Transverse colon (tissue), 4 donors: ENCODE measurements around the gene HDAC9. TPM values are rescaled to one million over a fixed set of nuclear protein-coding genes. Genes with fewer than 3 reads are reported as not detected.

ENCODE experiments used
- DNase-seq: peaks from one replicate; pipeline ENCODE4 v3.0.0-alpha.2; 2019
- H3K27ac ChIP-seq, 4 donors: fragments of 200-600 bp; sonication (generic); 2 replicates each; pipeline ENCODE4 v1.5.1; 2016 to 2018; ENCODE audit warnings: inconsistent platforms in 4 of 4
- H3K27me3 ChIP-seq: fragments of 200-600 bp; sonication (generic); 2 replicates; pipeline ENCODE4 v1.5.1; 2017; ENCODE audit warnings: inconsistent platforms
- H3K36me3 ChIP-seq, 4 donors: fragments of 200-600 bp; sonication (generic); 2 replicates each; pipeline ENCODE4 v1.5.1; 2017 to 2019; ENCODE audit warnings: inconsistent platforms in 4 of 4
- H3K4me1 ChIP-seq, 4 donors: fragments of 200-600 bp; sonication (generic); 2 replicates each; pipeline ENCODE4 v1.5.1; 2017 to 2020; ENCODE audit warnings: inconsistent platforms in 4 of 4
- H3K4me3 ChIP-seq, 4 donors: fragments of 200-600 bp; sonication (generic); 1 replicate in 1 of 4; 2 replicates in 3 of 4; pipeline versions ENCODE4 v1.5.1 to v1.6.1; 2017 to 2019; ENCODE audit warnings: inconsistent platforms in 4 of 4
- H3K9me3 ChIP-seq, 2 donors: fragments of 200-600 bp; sonication (generic); 2 replicates each; pipeline ENCODE4 v1.5.1; 2017 to 2019; ENCODE audit warnings: inconsistent platforms in 2 of 2
- EP300 ChIP-seq: sonication (generic); formaldehyde crosslinking; IDR thresholded peaks from one replicate; pipeline ENCODE4 v1.6.1; 2017; ENCODE audit warnings: antibody characterized with exemption, low read depth
- POLR2A ChIP-seq: fragments of 450-650 bp; IDR thresholded peaks from one replicate; pipeline ENCODE4 v1.6.1; 2016; ENCODE audit warnings: antibody characterized with exemption, mild to moderate bottlenecking, moderate library complexity
- POLR2AphosphoS5 ChIP-seq, 3 donors: sonication (generic); formaldehyde crosslinking; IDR thresholded peaks; one replicate each; pipeline ENCODE4 v1.6.1; 2016; ENCODE audit warnings: antibody characterized with exemption in 3 of 3
- whole genome bisulfite sequencing, 2 donors: methylation state at CpG; one replicate each; pipeline ENCODE4 v1.1.5; 2018; ENCODE audit warnings: low coverage in 1 of 2; 5-methylcytosine and 5-hydroxymethylcytosine counted together
- in situ Hi-C, 4 donors: fragments of 200-750 bp; cut with MboI; loops; one replicate each; pipeline versions ENCODE4 v1.15.0 to v1.15.1; 2017; ENCODE audit warnings: low sequenced_read_pairs in 3 of 4, low pct_ligation_motif_present in 1 of 4, low pct_unique_long_range_greater_than_20kb in 1 of 4
- intact Hi-C: fragments of 100-400 bp; cut with DNase I; formaldehyde crosslinking; loops from one replicate; pipeline ENCODE4 v1.15.1; 2023; ENCODE audit warnings: low total_unique reads
- total RNA-seq, 4 donors: library from RNA; depleted of rRNA; stranded (reverse); fragments of >200 nt; gene quantifications; one replicate each; pipeline ENCODE4 v1.1.0, GENCODE V29; 2016
- TF ChIP-seq, protein P1 (sequence below), 5 experiments: fragments of 200-600 bp in 3 of 5; fragments of 450-650 bp in 2 of 5; sonication (generic) in 3 of 5; IDR thresholded peaks; 1 replicate in 2 of 5; 2 replicates in 3 of 5; pipeline ENCODE4 v1.5.1; 2016 to 2017; ENCODE audit warnings: antibody characterized with exemption in 5 of 5, inconsistent platforms in 3 of 5, mild to moderate bottlenecking in 2 of 5, moderate library complexity in 1 of 5

HDAC9 gene
- total RNA-seq, 4 donors from 2014 or later, result 6.0 to 47.5 (median 33.7) TPM

GRCh38 chr7:18905316-18905943 is 409.9 kb downstream of the HDAC9 start:
- H3K4me1 ChIP-seq, result no peaks in the 10 kb centered on the region
- in situ Hi-C loops (no loop called here), intact Hi-C loops (no loop called here)
- H3K27me3 ChIP-seq, result no peaks in the 10 kb centered on the region
- no peak for DNase-seq
- no peak overlapping the region for H3K27ac ChIP-seq
- no peaks in the 10 kb centered on the region for H3K36me3 ChIP-seq
- TF ChIP-seq EP300 (no peak), POLR2A (no peak), POLR2AphosphoS5 (IDR thresholded peaks at IDR 0.05) (no peak)
- TF ChIP-seq, protein P1, sequence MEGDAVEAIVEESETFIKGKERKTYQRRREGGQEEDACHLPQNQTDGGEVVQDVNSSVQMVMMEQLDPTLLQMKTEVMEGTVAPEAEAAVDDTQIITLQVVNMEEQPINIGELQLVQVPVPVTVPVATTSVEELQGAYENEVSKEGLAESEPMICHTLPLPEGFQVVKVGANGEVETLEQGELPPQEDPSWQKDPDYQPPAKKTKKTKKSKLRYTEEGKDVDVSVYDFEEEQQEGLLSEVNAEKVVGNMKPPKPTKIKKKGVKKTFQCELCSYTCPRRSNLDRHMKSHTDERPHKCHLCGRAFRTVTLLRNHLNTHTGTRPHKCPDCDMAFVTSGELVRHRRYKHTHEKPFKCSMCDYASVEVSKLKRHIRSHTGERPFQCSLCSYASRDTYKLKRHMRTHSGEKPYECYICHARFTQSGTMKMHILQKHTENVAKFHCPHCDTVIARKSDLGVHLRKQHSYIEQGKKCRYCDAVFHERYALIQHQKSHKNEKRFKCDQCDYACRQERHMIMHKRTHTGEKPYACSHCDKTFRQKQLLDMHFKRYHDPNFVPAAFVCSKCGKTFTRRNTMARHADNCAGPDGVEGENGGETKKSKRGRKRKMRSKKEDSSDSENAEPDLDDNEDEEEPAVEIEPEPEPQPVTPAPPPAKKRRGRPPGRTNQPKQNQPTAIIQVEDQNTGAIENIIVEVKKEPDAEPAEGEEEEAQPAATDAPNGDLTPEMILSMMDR (IDR thresholded peaks at IDR 0.05), result no peak
- peaks cover 0 to 2% of the 10 kb centered on the region in 2 donors for H3K9me3 ChIP-seq
- H3K4me3 ChIP-seq, result no peak overlapping the region
- WGBS, 2 donors, result 95 to 97% methylated on average over 2 of the region's 2 CpGs

- Histone ChIP-seq H3K4me3 (no peak overlapping the region), H3K27me3 (no peaks in the 10 kb centered on the region), H3K9me3 (peaks cover 0 to 5% of the 10 kb centered on the region in 2 donors), H3K27ac (no peak overlapping the region), H3K4me1 (no peaks in the 10 kb centered on the region), H3K36me3 (no peaks in the 10 kb centered on the region)
- in situ Hi-C loops, result no loop called here
- intact Hi-C loops, result no loop called here
- 41 to 46% methylated on average over 2 of the region's 2 CpGs for WGBS, 2 donors
- no peak for DNase-seq
- TF ChIP-seq POLR2A (no peak), EP300 (no peak), POLR2AphosphoS5 (IDR thresholded peaks at IDR 0.05) (no peak)
- TF ChIP-seq, protein P1 (IDR thresholded peaks at IDR 0.05), result no peak
Observed at GRCh38 chr7:18906901-18907300, 411.4 kb downstream of the HDAC9 start.

- intact Hi-C loops, result no loop called here
- in situ Hi-C loops, result no loop called here
- WGBS, 2 donors, result 79 to 82% methylated on average over 4 of the region's 4 CpGs
Observed at GRCh38 chr7:18913106-18913505, 417.6 kb downstream of the HDAC9 start.

DNA sequence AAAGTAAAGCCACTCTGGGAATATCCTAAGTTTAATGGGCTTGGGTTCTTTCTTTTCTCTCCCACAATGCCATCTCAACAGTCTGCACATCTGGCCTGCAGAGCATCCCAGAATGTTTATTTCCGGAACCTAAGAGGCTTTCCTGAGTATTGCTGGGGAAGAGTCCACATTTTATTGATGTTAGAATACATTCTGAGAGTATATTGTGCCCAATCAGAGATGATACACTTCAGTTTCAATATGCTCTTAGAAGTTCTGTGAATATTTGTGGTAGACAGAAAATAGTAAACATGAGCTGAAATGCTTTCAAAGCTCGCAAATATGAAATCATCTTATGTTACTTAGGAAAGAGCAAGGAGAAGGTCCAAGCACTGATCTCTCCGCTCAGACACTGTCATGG is 421.3 kb downstream of the HDAC9 start:
- in situ Hi-C loops (no loop called here), intact Hi-C loops (no loop called here)
- no peaks in the 10 kb centered on the region for H3K4me1 ChIP-seq
- TF ChIP-seq POLR2AphosphoS5 (IDR thresholded peaks at IDR 0.05) (no peak), EP300 (no peak), POLR2A (no peak)
- TF ChIP-seq, protein P1 (IDR thresholded peaks at IDR 0.05), result no peak
- WGBS, 2 donors, result 74 to 91% methylated on average over 3 of the region's 3 CpGs
- no peaks in the 10 kb centered on the region for H3K27me3 ChIP-seq
- no peaks in the 10 kb centered on the region for H3K36me3 ChIP-seq
- H3K4me3 ChIP-seq, result no peak overlapping the region
- no peak overlapping the region for H3K27ac ChIP-seq
- DNase-seq, result no peak
- no peaks in the 10 kb centered on the region for H3K9me3 ChIP-seq

More at GRCh38 chr7:18913106-18913505, 417.6 kb downstream of the HDAC9 start:
- Histone ChIP-seq H3K4me3 (no peak overlapping the region), H3K27me3 (no peaks in the 10 kb centered on the region), H3K4me1 (no peaks in the 10 kb centered on the region), H3K36me3 (no peaks in the 10 kb centered on the region), H3K27ac (no peak overlapping the region), H3K9me3 (peaks cover 0 to 5% of the 10 kb centered on the region in 2 donors)
- no peak for DNase-seq
- TF ChIP-seq EP300 (no peak), POLR2AphosphoS5 (IDR thresholded peaks at IDR 0.05) (no peak), POLR2A (no peak)
- TF ChIP-seq, protein P1 (IDR thresholded peaks at IDR 0.05), result no peak
